CD4-positive, alpha-beta T cell (primary cell): Measurements from ENCODE around the gene CHKB. TPM values are rescaled to one million over a fixed set of nuclear protein-coding genes. Genes with fewer than 3 reads are reported as not detected.

ENCODE experiments used
- ATAC-seq: fragments of 200-7000 bp; cut with Tn5 transposase; one replicate; pipeline ENCODE4 v1.10.0; 2022; ENCODE audit warnings: mild to moderate bottlenecking; ENCODE audit not compliant: poor library complexity
- CTCF ChIA-PET: fragments of 350-600 bp; sonication (Branson Sonifier 250); formaldehyde crosslinking; loops from one replicate; lab custom pipeline; 2021; ENCODE audit warnings: antibody characterized with exemption, inconsistent platforms; lab: Charles Lee
- POLR2A ChIA-PET: fragments of 350-600 bp; sonication (Branson Sonifier 250); formaldehyde crosslinking; loops from one replicate; lab custom pipeline; 2021; ENCODE audit warnings: antibody characterized with exemption, inconsistent platforms; lab: Charles Lee
- DNase-seq, 14 experiments: peaks; one replicate each; pipeline ENCODE4 v3.0.0-alpha.2; 2013 to 2020; ENCODE audit warnings: mixed read lengths in 2 of 14
- H3K27ac ChIP-seq, 2 donors: one replicate each; pipeline versions ENCODE4 v1.5.1 to v1.7.0; 2013; ENCODE audit warnings: low read length in 2 of 2, low read depth in 1 of 2, mild to moderate bottlenecking in 1 of 2
- H3K27me3 ChIP-seq, 2 experiments: 1 replicate in 1 of 2; 2 replicates in 1 of 2; pipeline versions ENCODE4 v1.6.1 to v1.7.0; 2013; ENCODE audit warnings: low read length in 2 of 2, control low read depth in 1 of 2, mild to moderate bottlenecking in 1 of 2, moderate library complexity in 1 of 2; ENCODE audit not compliant: insufficient read depth in 2 of 2, control insufficient read depth in 1 of 2
- H3K36me3 ChIP-seq: one replicate; pipeline ENCODE4 v1.6.1; 2013; ENCODE audit warnings: low read length, control low read depth; ENCODE audit not compliant: insufficient read depth
- H3K4me1 ChIP-seq: one replicate; pipeline ENCODE4 v1.6.1; 2013; ENCODE audit warnings: low read length, control low read depth; ENCODE audit not compliant: insufficient read depth
- H3K4me3 ChIP-seq: one replicate; pipeline ENCODE4 v1.5.1; 2013; ENCODE audit warnings: mild to moderate bottlenecking, low read length, moderate library complexity
- H3K9me3 ChIP-seq, 2 experiments: 1 replicate in 1 of 2; 2 replicates in 1 of 2; pipeline versions ENCODE4 v1.6.1 to v1.7.0; 2013; ENCODE audit warnings: low read length in 2 of 2, mild to moderate bottlenecking in 2 of 2, control low read depth in 1 of 2, moderate library complexity in 1 of 2; ENCODE audit not compliant: control insufficient read depth in 1 of 2, insufficient read depth in 1 of 2
- H3K27ac Mint-ChIP-seq: one replicate; pipeline ENCODE4 v1.8.0; 2020; ENCODE audit warnings: mixed read lengths
- H3K27me3 Mint-ChIP-seq: one replicate; pipeline ENCODE4 v1.8.0; 2021; ENCODE audit warnings: mixed read lengths
- H3K36me3 Mint-ChIP-seq: one replicate; pipeline ENCODE4 v1.8.0; 2021; ENCODE audit warnings: low read depth, mixed read lengths
- H3K4me1 Mint-ChIP-seq: one replicate; pipeline ENCODE4 v1.8.0; 2021; ENCODE audit warnings: low read depth, mixed read lengths
- H3K4me3 Mint-ChIP-seq: one replicate; pipeline ENCODE4 v1.8.0; 2020; ENCODE audit warnings: mild to moderate bottlenecking, mixed read lengths
- H3K9me3 Mint-ChIP-seq: one replicate; pipeline ENCODE4 v1.8.0; 2020; ENCODE audit warnings: mixed read lengths
- CTCF ChIP-seq: fragments of 200-600 bp; IDR thresholded peaks from one replicate; pipeline ENCODE4 v1.8.0; 2022; ENCODE audit warnings: antibody characterized with exemption, mild to moderate bottlenecking
- intact Hi-C, 2 experiments: fragments of 100-400 bp; cut with DNase I in 1 of 2; cut with micrococcal nuclease in 1 of 2; formaldehyde crosslinking; loops; one replicate each; pipeline versions ENCODE4 v1.15.1 to v1.9.0; 2023 to 2025; cut with DNase I, micrococcal nuclease
- total RNA-seq, 174 experiments: library from RNA in 2 of 174; stranded (reverse) in 2 of 174; gene quantifications; one replicate each; pipeline ENCODE4 v1.2.3 and lab custom pipeline; 2021 to 2026

Gene CHKB
- total RNA-seq, 2 experiments from 2014 or later, result 152 to 156 TPM

DNA sequence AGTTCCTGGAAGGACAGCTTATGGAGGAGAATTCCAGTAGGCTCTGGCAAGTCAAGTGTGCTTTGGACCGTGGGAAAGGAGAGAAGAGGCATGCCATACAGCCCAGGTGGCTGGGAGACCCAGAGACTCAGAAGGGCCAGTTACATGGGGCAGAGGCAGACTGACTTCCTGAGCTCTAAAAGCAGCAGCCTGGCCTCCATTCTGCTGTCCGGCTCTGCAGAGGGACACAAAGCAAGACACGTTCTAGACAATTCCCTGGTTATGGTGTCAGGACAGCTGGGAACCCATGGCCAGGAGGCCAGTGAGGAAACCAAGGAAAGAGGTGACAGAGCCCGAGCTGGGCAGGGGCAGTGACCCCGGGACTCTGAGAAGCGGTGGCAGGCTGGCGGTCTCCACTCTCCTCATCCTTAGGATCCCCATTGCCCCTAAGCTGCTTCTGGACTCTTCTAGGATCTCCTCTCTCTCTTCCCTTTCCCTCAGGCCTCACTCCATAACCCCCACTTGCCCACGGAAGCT, 7.2 kb downstream of the CHKB start:
- Histone ChIP-seq H3K27ac (no peak overlapping the region), H3K9me3 (no peaks in the 10 kb centered on the region), H3K4me3 (no peak overlapping the region), H3K27me3 (no peaks in the 10 kb centered on the region), H3K4me1 (peaks cover 16% of the 10 kb centered on the region), H3K36me3 (peaks cover 41% of the 10 kb centered on the region)
- Mint-ChIP-seq H3K27me3 (no peaks in the 10 kb centered on the region), H3K36me3 (peaks cover 42% of the 10 kb centered on the region), H3K9me3 (no peaks in the 10 kb centered on the region), H3K27ac (no peak overlapping the region), H3K4me3 (no peak overlapping the region), H3K4me1 (peaks cover 10% of the 10 kb centered on the region)
- CTCF ChIA-PET, result interaction anchor here (0.5 to 1.9 kb wide), 3 partner anchors 12 to 50 kb away, joined by 3 to 7 read pairs (median 3); partner anchors contain the start of gene SCO2
- POLR2A ChIA-PET, result interaction anchor here (1.2 to 1.3 kb wide), 2 partner anchors 11 to 68 kb away, joined by 4 to 5 read pairs; partner anchors contain the start of genes LMF2 and NCAPH2
- DNase-seq (no peak), ATAC-seq (no peak)
- TF ChIP-seq CTCF, result no peak
- intact Hi-C loops, result no loop called here

- CTCF ChIA-PET, result interaction anchor here (1.6 kb wide), 1 partner anchor 11 kb away, joined by 3 read pairs; no protein-coding TSS in a partner anchor
- Mint-ChIP-seq H3K9me3 (no peaks in the 10 kb centered on the region), H3K36me3 (peaks cover 40% of the 10 kb centered on the region), H3K4me1 (no peaks in the 10 kb centered on the region), H3K27me3 (no peaks in the 10 kb centered on the region), H3K27ac (no peak overlapping the region), H3K4me3 (no peak overlapping the region)
- no peak for TF ChIP-seq CTCF
- Histone ChIP-seq H3K4me3 (no peak overlapping the region), H3K36me3 (peaks cover 51% of the 10 kb centered on the region), H3K27me3 (no peaks in the 10 kb centered on the region), H3K9me3 (no peaks in the 10 kb centered on the region), H3K4me1 (peaks cover 13% of the 10 kb centered on the region), H3K27ac (no peak overlapping the region)
- intact Hi-C loops, result no loop called here
- POLR2A ChIA-PET, result interaction anchor here (1.3 kb wide), 1 partner anchor 66 kb away, joined by 4 read pairs; the partner anchor contains the start of genes LMF2 and NCAPH2
- DNase-seq (no peak), ATAC-seq (no peak)
Observed at GRCh38 chr22:50574383-50574755, 8.3 kb downstream of the CHKB start.

DNA sequence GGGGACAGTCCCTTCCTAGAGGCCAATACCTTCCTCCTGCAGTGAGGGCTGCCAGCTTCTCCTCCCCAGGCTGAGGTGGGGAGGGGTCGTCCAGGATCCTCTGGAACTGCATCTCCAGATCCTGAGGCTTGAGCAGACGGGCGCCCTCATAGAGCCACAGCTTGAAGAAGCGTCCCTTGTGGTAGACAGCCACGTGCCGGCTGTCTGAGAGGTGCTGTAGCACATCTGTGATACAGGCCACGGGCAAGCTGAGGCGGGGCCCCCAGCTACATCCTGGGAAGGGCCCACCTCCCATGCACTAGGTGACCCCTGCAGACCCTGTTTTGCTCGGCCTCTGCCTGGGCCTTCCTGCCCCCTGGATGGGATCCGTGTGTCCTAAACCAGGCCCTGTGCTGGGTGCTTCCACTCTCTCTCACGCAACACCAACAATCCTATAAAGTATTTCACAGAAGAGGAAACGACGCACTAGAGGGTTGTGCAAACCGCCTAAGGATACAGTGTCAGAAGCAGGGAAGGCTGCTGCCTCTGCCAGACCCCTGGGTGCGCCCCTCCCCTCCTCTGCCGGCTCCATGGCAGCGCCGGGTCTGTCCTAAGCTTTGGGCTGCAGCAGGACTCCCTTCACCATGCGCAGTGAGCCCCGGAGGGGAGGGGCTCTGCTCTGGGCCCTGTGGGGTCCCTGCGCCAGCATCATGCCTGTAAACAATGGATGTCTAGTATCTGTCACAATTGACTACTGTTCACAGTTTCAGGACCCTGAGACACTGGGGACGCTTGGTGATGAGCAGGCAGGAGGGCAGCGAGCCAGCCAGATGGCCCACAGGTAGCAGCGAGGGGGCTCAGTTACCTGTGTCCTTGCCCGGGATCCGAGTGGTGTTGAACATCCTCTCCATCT, 8.9 kb downstream of the CHKB start:
- Mint-ChIP-seq H3K27ac (no peak overlapping the region), H3K4me3 (no peak overlapping the region), H3K9me3 (no peaks in the 10 kb centered on the region), H3K27me3 (no peaks in the 10 kb centered on the region), H3K4me1 (no peaks in the 10 kb centered on the region), H3K36me3 (peaks cover 44% of the 10 kb centered on the region)
- Histone ChIP-seq H3K4me1 (peaks cover 13% of the 10 kb centered on the region), H3K27ac (no peak overlapping the region), H3K4me3 (no peak overlapping the region), H3K27me3 (no peaks in the 10 kb centered on the region), H3K36me3 (peaks cover 52% of the 10 kb centered on the region), H3K9me3 (no peaks in the 10 kb centered on the region)
- no peak for TF ChIP-seq CTCF
- ChIA-PET CTCF (interaction anchor here (1.6 to 2.0 kb wide), 2 partner anchors 11 to 48 kb away, joined by 4 to 5 read pairs; partner anchors contain the start of gene SYCE3), POLR2A (interaction anchor here (1.3 kb wide), 1 partner anchor 66 kb away, joined by 4 read pairs; the partner anchor contains the start of genes LMF2 and NCAPH2)
- no peak for ATAC-seq
- intact Hi-C loops, result no loop called here
- no peak for DNase-seq
